ENCODE data around the gene ZNF211.
A peak's percentile ranks its signal among the peaks of the same experiment; 100 is the strongest.

ZNF211 gene

GRCh38 chr19:57613941-57614743 is 18.8 kb upstream of the ZNF211 start, which contains the start of gene ZNF134:
ZNF134 (plus strand) TSS chr19:57614242; CDS start chr19:57619469, 5,227 bp downstream.
- no peak within 1 kb of the TSS for H2BK15ac ChIP-seq (ENCODE audit: low read depth, poor library complexity, severe bottlenecking)
- peak within 1 kb of the TSS in 1 of 2 experiments; percentile 14 for H2BK12ac ChIP-seq (ENCODE audit: low read length in 2 of 2)
- peak within 1 kb of the TSS; percentile 93 to 98 for H3K4me3 ChIP-seq (ENCODE audit: insufficient read depth in 1 of 2, low read depth in 1 of 2, low read length in 2 of 2)
- peak within 1 kb of the TSS; percentile 60 for H2AFZ ChIP-seq (ENCODE audit: low read depth, low read length)
- H3K23ac ChIP-seq (ENCODE audit: low read length in 2 of 2), result peak within 1 kb of the TSS in 1 of 2 experiments; percentile 9
- H3K36me3 ChIP-seq (ENCODE audit: control insufficient read depth in 1 of 2, insufficient read depth in 2 of 2, low read depth in 1 of 2, low read length in 2 of 2), result peaks cover 32 to 40% of the 10 kb centered on the region in 2 experiments
- peak within 1 kb of the TSS; percentile 62 to 93 for H3K4ac ChIP-seq (ENCODE audit: low read depth in 1 of 2, low read length in 2 of 2)
- H2BK120ac ChIP-seq (ENCODE audit: low read depth, low read length), result peak within 1 kb of the TSS; percentile 91
- peak within 1 kb of the TSS; percentile 80 for H4K8ac ChIP-seq (ENCODE audit: low read length)
- peak within 1 kb of the TSS; percentile 59 for H2BK5ac ChIP-seq (ENCODE audit: low read depth, low read length, poor library complexity, severe bottlenecking)
- H3K14ac ChIP-seq (ENCODE audit: low read length in 2 of 2), result peak within 1 kb of the TSS; percentile 60 to 97
- 3% methylated on average over 49 of the region's 64 CpGs for WGBS
- peak; percentile 92 for DNase-seq
- H3K27ac ChIP-seq (ENCODE audit: low read length, poor library complexity, severe bottlenecking), result no peak within 1 kb of the TSS
- H3K4me1 ChIP-seq (ENCODE audit: control insufficient read depth, insufficient read depth, low read depth, low read length), result peaks cover 2% of the 10 kb centered on the region
- no peak within 1 kb of the TSS for H2AK5ac ChIP-seq (ENCODE audit: low read length, severe bottlenecking)
- peak within 1 kb of the TSS; percentile 84 for H4K91ac ChIP-seq (ENCODE audit: low read length)
- H3K18ac ChIP-seq (ENCODE audit: low read depth in 1 of 2, low read length in 2 of 2), result peak within 1 kb of the TSS; percentile 84 to 90
- H3K27me3 ChIP-seq (ENCODE audit: control insufficient read depth in 1 of 2, insufficient read depth in 1 of 2, low read length in 2 of 2), result no peaks in the 10 kb centered on the region
- H3K9me3 ChIP-seq (ENCODE audit: control insufficient read depth, low read length), result peaks cover 43% of the 10 kb centered on the region
- H3K4me2 ChIP-seq (ENCODE audit: low read length, poor library complexity, severe bottlenecking), result peak within 1 kb of the TSS; percentile 67
- peak within 1 kb of the TSS; percentile 90 for H3K9ac ChIP-seq (ENCODE audit: low read length)
- H3K79me1 ChIP-seq (replicated peaks; ENCODE audit: low read length, poor library complexity, severe bottlenecking), result peaks cover 13% of the 10 kb centered on the region

GRCh38 chr19:57615346-57615745 is 17.6 kb upstream of the ZNF211 start:
- no peak overlapping the region for H2AFZ ChIP-seq (ENCODE audit: low read depth, low read length)
- no peak overlapping the region for H3K9ac ChIP-seq (ENCODE audit: low read length)
- H2BK5ac ChIP-seq (ENCODE audit: low read depth, low read length, poor library complexity, severe bottlenecking), result no peak overlapping the region
- no peak overlapping the region for H3K27ac ChIP-seq (ENCODE audit: low read length, poor library complexity, severe bottlenecking)
- H2BK120ac ChIP-seq (ENCODE audit: low read depth, low read length), result no peak overlapping the region
- peaks cover 21% of the 10 kb centered on the region for H3K79me1 ChIP-seq (replicated peaks; ENCODE audit: low read length, poor library complexity, severe bottlenecking)
- H3K18ac ChIP-seq (ENCODE audit: low read depth in 1 of 2, low read length in 2 of 2), result no peak overlapping the region
- peak overlapping the region in 1 of 2 experiments; percentile 93 for H3K4me3 ChIP-seq (ENCODE audit: insufficient read depth in 1 of 2, low read depth in 1 of 2, low read length in 2 of 2)
- no peak overlapping the region for H3K23ac ChIP-seq (ENCODE audit: low read length in 2 of 2)
- no peak overlapping the region for H3K14ac ChIP-seq (ENCODE audit: low read length in 2 of 2)
- H3K9me3 ChIP-seq (ENCODE audit: control insufficient read depth, low read length), result peaks cover 55% of the 10 kb centered on the region
- no peak overlapping the region for H2BK15ac ChIP-seq (ENCODE audit: low read depth, poor library complexity, severe bottlenecking)
- no peak overlapping the region for H4K91ac ChIP-seq (ENCODE audit: low read length)
- no peak overlapping the region for H4K8ac ChIP-seq (ENCODE audit: low read length)
- WGBS, result 100% methylated on average over 3 of the region's 3 CpGs
- H3K27me3 ChIP-seq (ENCODE audit: control insufficient read depth in 1 of 2, insufficient read depth in 1 of 2, low read length in 2 of 2), result no peaks in the 10 kb centered on the region
- peaks cover 2% of the 10 kb centered on the region for H3K4me1 ChIP-seq (ENCODE audit: control insufficient read depth, insufficient read depth, low read depth, low read length)
- peaks cover 44 to 52% of the 10 kb centered on the region in 2 experiments for H3K36me3 ChIP-seq (ENCODE audit: control insufficient read depth in 1 of 2, insufficient read depth in 2 of 2, low read depth in 1 of 2, low read length in 2 of 2)
- H3K4me2 ChIP-seq (ENCODE audit: low read length, poor library complexity, severe bottlenecking), result no peak overlapping the region
- no peak for DNase-seq
- H2BK12ac ChIP-seq (ENCODE audit: low read length in 2 of 2), result no peak overlapping the region
- no peak overlapping the region for H2AK5ac ChIP-seq (ENCODE audit: low read length, severe bottlenecking)
- no peak overlapping the region for H3K4ac ChIP-seq (ENCODE audit: low read depth in 1 of 2, low read length in 2 of 2)

- Histone ChIP-seq H3K4me3 (ENCODE audit: insufficient read depth in 1 of 2, low read depth in 1 of 2, low read length in 2 of 2) (peak overlapping the region in 1 of 2 experiments; percentile 70), H2BK5ac (ENCODE audit: low read depth, low read length, poor library complexity, severe bottlenecking) (no peak overlapping the region), H3K4me2 (ENCODE audit: low read length, poor library complexity, severe bottlenecking) (no peak overlapping the region), H2BK120ac (ENCODE audit: low read depth, low read length) (no peak overlapping the region), H3K36me3 (ENCODE audit: control insufficient read depth in 1 of 2, insufficient read depth in 2 of 2, low read depth in 1 of 2, low read length in 2 of 2) (peaks cover 70 to 96% of the 10 kb centered on the region in 2 experiments), H3K27ac (ENCODE audit: low read length, poor library complexity, severe bottlenecking) (no peak overlapping the region), H2AK5ac (ENCODE audit: low read length, severe bottlenecking) (no peak overlapping the region), H2BK15ac (ENCODE audit: low read depth, poor library complexity, severe bottlenecking) (no peak overlapping the region), H3K4ac (ENCODE audit: low read depth in 1 of 2, low read length in 2 of 2) (no peak overlapping the region), H4K8ac (ENCODE audit: low read length) (no peak overlapping the region), H3K9ac (ENCODE audit: low read length) (no peak overlapping the region), H3K18ac (ENCODE audit: low read depth in 1 of 2, low read length in 2 of 2) (no peak overlapping the region), H3K79me1 (replicated peaks; ENCODE audit: low read length, poor library complexity, severe bottlenecking) (peaks cover 54% of the 10 kb centered on the region), H2BK12ac (ENCODE audit: low read length in 2 of 2) (no peak overlapping the region), H4K91ac (ENCODE audit: low read length) (no peak overlapping the region), H3K9me3 (ENCODE audit: control insufficient read depth, low read length) (peaks cover 100% of the 10 kb centered on the region), H3K14ac (ENCODE audit: low read length in 2 of 2) (no peak overlapping the region), H3K4me1 (ENCODE audit: control insufficient read depth, insufficient read depth, low read depth, low read length) (no peaks in the 10 kb centered on the region), H3K23ac (ENCODE audit: low read length in 2 of 2) (no peak overlapping the region), H2AFZ (ENCODE audit: low read depth, low read length) (no peak overlapping the region), H3K27me3 (ENCODE audit: control insufficient read depth in 1 of 2, insufficient read depth in 1 of 2, low read length in 2 of 2) (no peaks in the 10 kb centered on the region)
- no peak for DNase-seq
- WGBS, result 100% methylated on average over 8 of the region's 10 CpGs
These were observed 12.2 kb upstream of the ZNF211 start for GRCh38 chr19:57620673-57621348.

GRCh38 chr19:57623091-57623490 is 9.9 kb upstream of the ZNF211 start:
- H3K18ac ChIP-seq (ENCODE audit: low read depth in 1 of 2, low read length in 2 of 2), result no peak overlapping the region
- no peak for DNase-seq
- H2BK5ac ChIP-seq (ENCODE audit: low read depth, low read length, poor library complexity, severe bottlenecking), result no peak overlapping the region
- peaks cover 93% of the 10 kb centered on the region for H3K9me3 ChIP-seq (ENCODE audit: control insufficient read depth, low read length)
- no peak overlapping the region for H2BK120ac ChIP-seq (ENCODE audit: low read depth, low read length)
- no peak overlapping the region for H2BK12ac ChIP-seq (ENCODE audit: low read length in 2 of 2)
- H2AFZ ChIP-seq (ENCODE audit: low read depth, low read length), result no peak overlapping the region
- no peak overlapping the region for H4K8ac ChIP-seq (ENCODE audit: low read length)
- H4K91ac ChIP-seq (ENCODE audit: low read length), result no peak overlapping the region
- H2AK5ac ChIP-seq (ENCODE audit: low read length, severe bottlenecking), result no peak overlapping the region
- H3K23ac ChIP-seq (ENCODE audit: low read length in 2 of 2), result no peak overlapping the region
- H3K27me3 ChIP-seq (ENCODE audit: control insufficient read depth in 1 of 2, insufficient read depth in 1 of 2, low read length in 2 of 2), result no peaks in the 10 kb centered on the region
- H3K4me3 ChIP-seq (ENCODE audit: insufficient read depth in 1 of 2, low read depth in 1 of 2, low read length in 2 of 2), result peak overlapping the region in 1 of 2 experiments; percentile 70
- no peak overlapping the region for H3K4me2 ChIP-seq (ENCODE audit: low read length, poor library complexity, severe bottlenecking)
- no peak overlapping the region for H2BK15ac ChIP-seq (ENCODE audit: low read depth, poor library complexity, severe bottlenecking)
- peaks cover 50 to 73% of the 10 kb centered on the region in 2 experiments for H3K36me3 ChIP-seq (ENCODE audit: control insufficient read depth in 1 of 2, insufficient read depth in 2 of 2, low read depth in 1 of 2, low read length in 2 of 2)
- no peaks in the 10 kb centered on the region for H3K4me1 ChIP-seq (ENCODE audit: control insufficient read depth, insufficient read depth, low read depth, low read length)
- H3K79me1 ChIP-seq (replicated peaks; ENCODE audit: low read length, poor library complexity, severe bottlenecking), result peaks cover 49% of the 10 kb centered on the region
- H3K9ac ChIP-seq (ENCODE audit: low read length), result no peak overlapping the region
- no peak overlapping the region for H3K27ac ChIP-seq (ENCODE audit: low read length, poor library complexity, severe bottlenecking)
- H3K14ac ChIP-seq (ENCODE audit: low read length in 2 of 2), result no peak overlapping the region
- H3K4ac ChIP-seq (ENCODE audit: low read depth in 1 of 2, low read length in 2 of 2), result no peak overlapping the region
